Uterus (tissue), 4 donors: ENCODE data around the gene RAI14. TPM values are rescaled to one million over a fixed set of nuclear protein-coding genes. Genes with fewer than 3 reads are reported as not detected.
"Not testable (repeated sequence)": the region's sequence is repeated elsewhere in the genome, so short reads cannot be mapped to it uniquely, and the experiment has no call there.

Experiments used
- DNase-seq, 2 donors: peaks; one replicate each; pipeline ENCODE4 v3.0.0-alpha.2; 2019 to 2020
- H3K27ac ChIP-seq, 2 donors: fragments of 200-600 bp; sonication (generic); 1 replicate in 1 of 2; 2 replicates in 1 of 2; pipeline ENCODE4 v1.5.1; 2016 to 2018
- H3K27me3 ChIP-seq, 2 donors: fragments of 200-600 bp; sonication (generic); one replicate each; pipeline ENCODE4 v1.5.1; 2018 to 2019; ENCODE audit warnings: control low read depth in 1 of 2
- H3K36me3 ChIP-seq, 2 donors: fragments of 200-600 bp; sonication (generic); one replicate each; pipeline ENCODE4 v1.5.1; 2019; ENCODE audit warnings: control low read depth in 1 of 2
- H3K4me1 ChIP-seq, 2 donors: fragments of 200-600 bp; sonication (generic); one replicate each; pipeline ENCODE4 v1.5.1; 2018 to 2019; ENCODE audit warnings: control low read depth in 1 of 2
- H3K4me3 ChIP-seq, 2 donors: fragments of 200-600 bp; sonication (generic); 1 replicate in 1 of 2; 2 replicates in 1 of 2; pipeline ENCODE4 v1.5.1; 2018 to 2019; ENCODE audit warnings: mild to moderate bottlenecking in 1 of 2
- H3K9me3 ChIP-seq, 2 donors: fragments of 200-600 bp; sonication (generic); one replicate each; pipeline ENCODE4 v1.5.1; 2019; ENCODE audit warnings: control low read depth in 1 of 2
- CTCF ChIP-seq, 4 experiments: fragments of 200-600 bp in 2 of 4; fragments of 450-650 bp in 2 of 4; sonication (generic) in 2 of 4; IDR thresholded peaks; one replicate each; pipeline ENCODE4 v1.5.1; 2016 to 2019; ENCODE audit warnings: antibody characterized with exemption in 4 of 4, mild to moderate bottlenecking in 2 of 4, moderate library complexity in 1 of 4
- POLR2A ChIP-seq, 2 donors: fragments of 450-650 bp; IDR thresholded peaks; one replicate each; pipeline ENCODE4 v1.6.1; 2016; ENCODE audit warnings: antibody characterized with exemption in 2 of 2, mild to moderate bottlenecking in 1 of 2, moderate library complexity in 1 of 2
- intact Hi-C: fragments of 100-400 bp; cut with DNase I; formaldehyde crosslinking; loops from one replicate; pipeline ENCODE4 v1.15.1; 2023; ENCODE audit warnings: low total_unique reads
- total RNA-seq, 4 donors: library from RNA; depleted of rRNA in 3 of 4; stranded (reverse); fragments of >200 nt in 3 of 4; gene quantifications; one replicate each; pipeline versions ENCODE4 v1.1.0 to v1.2.4, GENCODE V29; 2014 to 2023
- donor health status: DM: yes; HTN: yes; CAD: no.

The RAI14 gene
- total RNA-seq, 4 donors from 2014 or later: 32.4 to 264 (median 117) TPM

GRCh38 chr5:34772267-34773098 lies 116.4 kb downstream of the RAI14 start:
- DNase-seq: no peak
- intact Hi-C loops: no loop called here
- TF ChIP-seq CTCF (IDR thresholded peaks at IDR 0.05) (no peak), POLR2A (IDR thresholded peaks at IDR 0.05) (no peak)
- H3K27me3 ChIP-seq: no peaks in the 10 kb centered on the region
- no peaks in the 10 kb centered on the region for H3K4me1 ChIP-seq
- H3K27ac ChIP-seq: no peak overlapping the region
- H3K4me3 ChIP-seq: no peak overlapping the region
- no peaks in the 10 kb centered on the region for H3K9me3 ChIP-seq
- no peaks in the 10 kb centered on the region for H3K36me3 ChIP-seq

- H3K27ac ChIP-seq: no peak overlapping the region
- intact Hi-C loops: no loop called here
- H3K4me3 ChIP-seq: no peak overlapping the region
- H3K36me3 ChIP-seq: no peaks in the 10 kb centered on the region
- H3K9me3 ChIP-seq: no peaks in the 10 kb centered on the region
- no peaks in the 10 kb centered on the region for H3K4me1 ChIP-seq
- DNase-seq: no peak
- no peaks in the 10 kb centered on the region for H3K27me3 ChIP-seq
- TF ChIP-seq CTCF (IDR thresholded peaks at IDR 0.05) (no peak), POLR2A (IDR thresholded peaks at IDR 0.05) (no peak)
These were observed 118.0 kb downstream of the RAI14 start for GRCh38 chr5:34774139-34774538.

- H3K4me3 ChIP-seq, DNase-seq, H3K9me3 ChIP-seq, H3K4me1 ChIP-seq, H3K27ac ChIP-seq, intact Hi-C loops, H3K27me3 ChIP-seq, H3K36me3 ChIP-seq: not testable (repeated sequence)
These were observed 118.5 kb downstream of the RAI14 start for GRCh38 chr5:34774678-34775077.

GRCh38 chr5:34775886-34776285 lies 119.8 kb downstream of the RAI14 start:
- no peak for DNase-seq
- no peak overlapping the region for H3K27ac ChIP-seq
- H3K9me3 ChIP-seq: no peaks in the 10 kb centered on the region
- no peaks in the 10 kb centered on the region for H3K36me3 ChIP-seq
- H3K27me3 ChIP-seq: no peaks in the 10 kb centered on the region
- no peak for TF ChIP-seq POLR2A (IDR thresholded peaks at IDR 0.05)
- no peak for TF ChIP-seq CTCF (IDR thresholded peaks at IDR 0.05)
- intact Hi-C loops: no loop called here
- no peak overlapping the region for H3K4me3 ChIP-seq
- H3K4me1 ChIP-seq: no peaks in the 10 kb centered on the region

- no peaks in the 10 kb centered on the region for H3K36me3 ChIP-seq
- no peaks in the 10 kb centered on the region for H3K4me1 ChIP-seq
- H3K9me3 ChIP-seq: no peaks in the 10 kb centered on the region
- no peak for TF ChIP-seq POLR2A (IDR thresholded peaks at IDR 0.05)
- TF ChIP-seq CTCF (IDR thresholded peaks at IDR 0.05): no peak
- no peak for DNase-seq
- no peak overlapping the region for H3K4me3 ChIP-seq
- intact Hi-C loops: no loop called here
- no peak overlapping the region for H3K27ac ChIP-seq
- no peaks in the 10 kb centered on the region for H3K27me3 ChIP-seq
These were observed 122.1 kb downstream of the RAI14 start for GRCh38 chr5:34778091-34778850.

- H3K4me3 ChIP-seq, intact Hi-C loops, H3K4me1 ChIP-seq, H3K27ac ChIP-seq, DNase-seq, H3K9me3 ChIP-seq, H3K36me3 ChIP-seq, H3K27me3 ChIP-seq: not testable (repeated sequence)
These were observed 127.8 kb downstream of the RAI14 start for GRCh38 chr5:34783892-34784291.
